HUES48 (cell line): Measurements from ENCODE around the gene ZBTB2.
"Not testable (repeated sequence)": the region's sequence is repeated elsewhere in the genome, so short reads cannot be mapped to it uniquely, and the experiment has no call there.

Source experiments
- H3K27ac ChIP-seq: one replicate; pipeline ENCODE4 v1.7.0; 2013; ENCODE audit warnings: low read depth, low read length, inconsistent platforms
- H3K27me3 ChIP-seq: 2 replicates; pipeline ENCODE4 v1.6.1; 2013; ENCODE audit warnings: mild to moderate bottlenecking, low read length; ENCODE audit not compliant: control insufficient read depth, insufficient read depth
- H3K36me3 ChIP-seq: 2 replicates; pipeline ENCODE4 v1.6.1; 2013; ENCODE audit warnings: low read length; ENCODE audit not compliant: control insufficient read depth, insufficient read depth
- H3K4me1 ChIP-seq: 2 replicates; pipeline ENCODE4 v1.6.1; 2013; ENCODE audit warnings: mild to moderate bottlenecking, low read length; ENCODE audit not compliant: control insufficient read depth, insufficient read depth
- H3K4me3 ChIP-seq: 2 replicates; pipeline ENCODE4 v1.5.1; 2013; ENCODE audit warnings: mild to moderate bottlenecking, low read depth, low read length
- H3K9ac ChIP-seq: 2 replicates; pipeline ENCODE4 v1.6.1; 2013; ENCODE audit warnings: mild to moderate bottlenecking, low read depth, low read length, moderate library complexity
- H3K9me3 ChIP-seq: 2 replicates; pipeline ENCODE4 v1.6.1; 2013; ENCODE audit warnings: low read length; ENCODE audit not compliant: control insufficient read depth, insufficient read depth

The ZBTB2 gene

GRCh38 chr6:151370509-151371078, 20.8 kb downstream of the ZBTB2 start:
- H3K9ac ChIP-seq = no peak overlapping the region
- H3K9me3 ChIP-seq = no peaks in the 10 kb centered on the region
- no peak overlapping the region for H3K27ac ChIP-seq
- no peak overlapping the region for H3K4me3 ChIP-seq
- H3K27me3 ChIP-seq = no peaks in the 10 kb centered on the region
- peaks cover 38% of the 10 kb centered on the region for H3K36me3 ChIP-seq
- peaks cover 19% of the 10 kb centered on the region for H3K4me1 ChIP-seq

- H3K36me3 ChIP-seq = peaks cover 36% of the 10 kb centered on the region
- H3K4me3 ChIP-seq = no peak overlapping the region
- no peaks in the 10 kb centered on the region for H3K9me3 ChIP-seq
- H3K9ac ChIP-seq = no peak overlapping the region
- no peaks in the 10 kb centered on the region for H3K4me1 ChIP-seq
- no peak overlapping the region for H3K27ac ChIP-seq
- no peaks in the 10 kb centered on the region for H3K27me3 ChIP-seq
These were observed 26.1 kb downstream of the ZBTB2 start for GRCh38 chr6:151365233-151365632.

- H3K4me3 ChIP-seq = no peak overlapping the region
- no peaks in the 10 kb centered on the region for H3K9me3 ChIP-seq
- no peak overlapping the region for H3K27ac ChIP-seq
- H3K9ac ChIP-seq = no peak overlapping the region
- no peaks in the 10 kb centered on the region for H3K4me1 ChIP-seq
- peaks cover 30% of the 10 kb centered on the region for H3K36me3 ChIP-seq
- H3K27me3 ChIP-seq = no peaks in the 10 kb centered on the region
These were observed 31.9 kb downstream of the ZBTB2 start for GRCh38 chr6:151359486-151359885.

- no peaks in the 10 kb centered on the region for H3K4me1 ChIP-seq
- H3K36me3 ChIP-seq = peaks cover 30% of the 10 kb centered on the region
- no peak overlapping the region for H3K9ac ChIP-seq
- H3K4me3 ChIP-seq = no peak overlapping the region
- no peaks in the 10 kb centered on the region for H3K27me3 ChIP-seq
- H3K9me3 ChIP-seq = no peaks in the 10 kb centered on the region
- no peak overlapping the region for H3K27ac ChIP-seq
These were observed 32.9 kb downstream of the ZBTB2 start for GRCh38 chr6:151358475-151358874.

GRCh38 chr6:151357758-151358436, 33.5 kb downstream of the ZBTB2 start:
- Histone ChIP-seq H3K36me3 (peaks cover 30% of the 10 kb centered on the region), H3K4me1 (no peaks in the 10 kb centered on the region), H3K9me3 (no peaks in the 10 kb centered on the region), H3K9ac (no peak overlapping the region), H3K27ac (no peak overlapping the region), H3K27me3 (no peaks in the 10 kb centered on the region), H3K4me3 (no peak overlapping the region)

- H3K27me3 ChIP-seq, H3K9me3 ChIP-seq: not testable (repeated sequence)
These were observed 34.4 kb downstream of the ZBTB2 start for GRCh38 chr6:151356983-151357382.

GRCh38 chr6:151353795-151354194, 37.6 kb downstream of the ZBTB2 start:
- Histone ChIP-seq H3K4me3 (no peak overlapping the region), H3K9me3 (no peaks in the 10 kb centered on the region), H3K27me3 (no peaks in the 10 kb centered on the region), H3K27ac (no peak overlapping the region), H3K36me3 (peaks cover 34% of the 10 kb centered on the region), H3K9ac (no peak overlapping the region), H3K4me1 (no peaks in the 10 kb centered on the region)

More at GRCh38 chr6:151356983-151357382, 34.4 kb downstream of the ZBTB2 start:
- H3K9ac ChIP-seq, H3K4me1 ChIP-seq, H3K4me3 ChIP-seq, H3K27ac ChIP-seq: not testable (repeated sequence)
- H3K36me3 ChIP-seq = peaks cover 30% of the 10 kb centered on the region

- no peak overlapping the region for H3K9ac ChIP-seq
- H3K4me3 ChIP-seq = no peak overlapping the region
- H3K27ac ChIP-seq = no peak overlapping the region
- H3K9me3 ChIP-seq = no peaks in the 10 kb centered on the region
- H3K36me3 ChIP-seq = peaks cover 34% of the 10 kb centered on the region
- no peaks in the 10 kb centered on the region for H3K4me1 ChIP-seq
- no peaks in the 10 kb centered on the region for H3K27me3 ChIP-seq
These were observed 38.7 kb downstream of the ZBTB2 start for GRCh38 chr6:151352410-151353396.

GRCh38 chr6:151351731-151352130, 39.6 kb downstream of the ZBTB2 start:
- H3K36me3 ChIP-seq = peaks cover 27% of the 10 kb centered on the region
- H3K27ac ChIP-seq = no peak overlapping the region
- no peak overlapping the region for H3K9ac ChIP-seq
- no peaks in the 10 kb centered on the region for H3K9me3 ChIP-seq
- H3K4me3 ChIP-seq = no peak overlapping the region
- no peaks in the 10 kb centered on the region for H3K4me1 ChIP-seq
- H3K27me3 ChIP-seq = no peaks in the 10 kb centered on the region

- Histone ChIP-seq H3K4me3 (no peak overlapping the region), H3K9ac (no peak overlapping the region), H3K27me3 (no peaks in the 10 kb centered on the region), H3K9me3 (no peaks in the 10 kb centered on the region), H3K36me3 (peaks cover 22% of the 10 kb centered on the region), H3K27ac (no peak overlapping the region), H3K4me1 (no peaks in the 10 kb centered on the region)
These were observed 40.1 kb downstream of the ZBTB2 start for GRCh38 chr6:151351146-151351700.
